Keratinocyte (primary cell): ENCODE measurements around the gene PRLR. TPM values are rescaled to one million over a fixed set of nuclear protein-coding genes. Genes with fewer than 3 reads are reported as not detected.

Experiments used
- DNase-seq: peaks from one replicate; pipeline ENCODE4 v3.0.0-alpha.2; 2011; ENCODE audit warnings: low read depth, missing footprints, low spot score
- FAIRE-seq: peaks from 2 replicates; lab custom pipeline; 2011; peaks lifted over from hg19 to GRCh38; lab: Jason Lieb, UNC
- H2AFZ ChIP-seq: 2 replicates; pipeline ENCODE4 v1.6.0; 2012; ENCODE audit warnings: low read length, control low read depth, inconsistent platforms; ENCODE audit not compliant: control insufficient read depth
- H3K27ac ChIP-seq: 2 replicates; pipeline ENCODE4 v1.5.1; 2011; ENCODE audit warnings: low read length; ENCODE audit not compliant: control insufficient read depth, insufficient read depth
- H3K27me3 ChIP-seq: 3 replicates; pipeline ENCODE4 v1.6.0; 2011; ENCODE audit warnings: low read length; ENCODE audit not compliant: control insufficient read depth, insufficient read depth; ENCODE audit errors: extremely low read depth
- H3K36me3 ChIP-seq, 2 experiments: 2 replicates in 1 of 2; 3 replicates in 1 of 2; pipeline ENCODE4 v1.5.1; 2011; ENCODE audit warnings: low read length in 2 of 2, mild to moderate bottlenecking in 1 of 2; ENCODE audit not compliant: control insufficient read depth in 2 of 2, insufficient read depth in 2 of 2; ENCODE audit errors: extremely low read depth in 1 of 2
- H3K4me1 ChIP-seq: 3 replicates; pipeline ENCODE4 v1.5.1; 2011; ENCODE audit warnings: low read length; ENCODE audit not compliant: control insufficient read depth, insufficient read depth; ENCODE audit errors: extremely low read depth
- H3K4me2 ChIP-seq: 3 replicates; pipeline ENCODE4 v1.6.0; 2011; ENCODE audit warnings: low read depth, low read length; ENCODE audit not compliant: control insufficient read depth, insufficient read depth; ENCODE audit errors: extremely low read depth
- H3K4me3 ChIP-seq, 3 experiments: fragments of 200-600 bp in 1 of 3; sonication (generic) in 1 of 3; 2 replicates in 2 of 3; 3 replicates in 1 of 3; pipeline ENCODE4 v1.5.1; 2011 to 2016; ENCODE audit warnings: low read length in 3 of 3, mild to moderate bottlenecking in 3 of 3, control low read depth in 2 of 3, inconsistent platforms in 1 of 3, low read depth in 1 of 3, mixed read lengths in 1 of 3, mixed run types in 1 of 3, moderate library complexity in 1 of 3; ENCODE audit not compliant: control insufficient read depth in 2 of 3, insufficient read depth in 2 of 3; ENCODE audit errors: extremely low read depth in 1 of 3
- H3K79me2 ChIP-seq: 2 replicates; pipeline ENCODE4 v1.6.0; 2012; ENCODE audit warnings: low read length; ENCODE audit not compliant: control insufficient read depth, insufficient read depth
- H3K9ac ChIP-seq: 3 replicates; pipeline ENCODE4 v1.6.0; 2011; ENCODE audit warnings: low read length; ENCODE audit not compliant: control insufficient read depth, insufficient read depth; ENCODE audit errors: extremely low read depth
- H3K9me1 ChIP-seq: 3 replicates; pipeline ENCODE4 v1.6.0; 2011; ENCODE audit warnings: low read length; ENCODE audit not compliant: control insufficient read depth, insufficient read depth; ENCODE audit errors: extremely low read depth
- H3K9me3 ChIP-seq: 2 replicates; pipeline ENCODE4 v1.5.1; 2012; ENCODE audit warnings: low read depth, low read length; ENCODE audit not compliant: control insufficient read depth
- H4K20me1 ChIP-seq: 3 replicates; pipeline ENCODE4 v1.6.0; 2011; ENCODE audit warnings: low read length; ENCODE audit not compliant: control insufficient read depth, insufficient read depth; ENCODE audit errors: extremely low read depth
- EZH2 ChIP-seq: IDR thresholded peaks from one replicate; pipeline ENCODE4 v1.6.1; 2012; ENCODE audit warnings: inconsistent platforms, mild to moderate bottlenecking, low read length, moderate library complexity
- dilution Hi-C: fragments of 300-500 bp; cut with MboI; formaldehyde crosslinking; loops from one replicate; pipeline ENCODE4 v1.7.0; 2020; ENCODE audit warnings: low sequenced_read_pairs; ENCODE audit not compliant: extremely low pct_ligation_motif_present
- polyA plus RNA-seq, 5 experiments: library from polyadenylated mRNA; depleted of rRNA in 3 of 5; stranded (reverse) in 3 of 5; stranded (forward) in 1 of 5; unstranded in 1 of 5; fragments of >200 nt; gene quantifications; 1 replicate in 1 of 5; 2 replicates in 3 of 5; 3 replicates in 1 of 5; pipeline versions ENCODE4 v1.2.1 to v1.2.3, GENCODE V29; 2011 to 2012; ENCODE audit warnings: missing spikeins in 2 of 5, low read depth in 1 of 5, low replicate concordance in 1 of 5
- TF ChIP-seq, protein P1 (sequence below), 3 experiments: IDR thresholded peaks in 1 of 3; conservative IDR thresholded peaks in 1 of 3; optimal IDR thresholded peaks in 1 of 3; 2 replicates in 2 of 3; 3 replicates in 1 of 3; pipeline versions ENCODE3 to v1.5.1; 2011; ENCODE audit warnings: low read length in 3 of 3, mild to moderate bottlenecking in 3 of 3, moderate library complexity in 2 of 3, control low read depth in 1 of 3, inconsistent platforms in 1 of 3; ENCODE audit not compliant: insufficient read depth in 2 of 3; ENCODE audit errors: extremely low read depth in 1 of 3

PRLR gene
- polyA plus RNA-seq, 1 donor (not counting 4 experiments of a cell fraction or from before 2014, with no cell fraction given) = 0.04 TPM

DNA sequence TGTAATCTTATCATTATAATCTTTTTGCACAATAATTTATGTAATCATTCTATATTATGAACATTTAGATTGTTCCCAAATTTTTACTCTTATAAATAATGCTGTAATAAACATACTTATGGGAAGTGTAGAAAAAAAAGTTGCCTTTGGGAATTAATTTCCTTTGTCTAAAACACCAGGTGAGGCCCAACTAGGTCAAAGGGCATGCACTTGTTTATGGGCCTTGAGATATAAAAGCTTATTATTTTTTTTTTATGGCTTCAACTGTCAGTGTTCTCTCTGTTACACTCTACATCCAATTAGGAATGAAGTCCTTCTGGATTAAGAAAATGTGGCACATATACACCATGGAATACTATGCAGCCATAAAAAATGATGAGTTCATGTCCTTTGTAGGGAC is 6.5 kb upstream of the PRLR start:
- H3K4me3 ChIP-seq = no peak overlapping the region
- no peaks in the 10 kb centered on the region for H3K27me3 ChIP-seq
- H3K27ac ChIP-seq = no peak overlapping the region
- no peaks in the 10 kb centered on the region for H3K9me3 ChIP-seq
- H3K4me2 ChIP-seq = no peak overlapping the region
- no peaks in the 10 kb centered on the region for H3K36me3 ChIP-seq
- no peaks in the 10 kb centered on the region for H3K4me1 ChIP-seq
- dilution Hi-C loops = no loop called here
- TF ChIP-seq EZH2 = no peak
- TF ChIP-seq, protein P1, sequence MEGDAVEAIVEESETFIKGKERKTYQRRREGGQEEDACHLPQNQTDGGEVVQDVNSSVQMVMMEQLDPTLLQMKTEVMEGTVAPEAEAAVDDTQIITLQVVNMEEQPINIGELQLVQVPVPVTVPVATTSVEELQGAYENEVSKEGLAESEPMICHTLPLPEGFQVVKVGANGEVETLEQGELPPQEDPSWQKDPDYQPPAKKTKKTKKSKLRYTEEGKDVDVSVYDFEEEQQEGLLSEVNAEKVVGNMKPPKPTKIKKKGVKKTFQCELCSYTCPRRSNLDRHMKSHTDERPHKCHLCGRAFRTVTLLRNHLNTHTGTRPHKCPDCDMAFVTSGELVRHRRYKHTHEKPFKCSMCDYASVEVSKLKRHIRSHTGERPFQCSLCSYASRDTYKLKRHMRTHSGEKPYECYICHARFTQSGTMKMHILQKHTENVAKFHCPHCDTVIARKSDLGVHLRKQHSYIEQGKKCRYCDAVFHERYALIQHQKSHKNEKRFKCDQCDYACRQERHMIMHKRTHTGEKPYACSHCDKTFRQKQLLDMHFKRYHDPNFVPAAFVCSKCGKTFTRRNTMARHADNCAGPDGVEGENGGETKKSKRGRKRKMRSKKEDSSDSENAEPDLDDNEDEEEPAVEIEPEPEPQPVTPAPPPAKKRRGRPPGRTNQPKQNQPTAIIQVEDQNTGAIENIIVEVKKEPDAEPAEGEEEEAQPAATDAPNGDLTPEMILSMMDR (optimal IDR thresholded peaks at IDR 0.05 in 1 of 3, IDR thresholded peaks at IDR 0.05 in 1 of 3, conservative IDR thresholded peaks at IDR 0.05 in 1 of 3; ENCODE audit: extremely low read depth in 1 of 3, insufficient read depth in 2 of 3, low read length in 3 of 3) = no peak
- FAIRE-seq = no peak
- no peaks in the 10 kb centered on the region for H3K79me2 ChIP-seq
- H3K9me1 ChIP-seq = no peaks in the 10 kb centered on the region
- DNase-seq = no peak
- H4K20me1 ChIP-seq = no peaks in the 10 kb centered on the region
- no peak overlapping the region for H3K9ac ChIP-seq
- H2AFZ ChIP-seq = no peak overlapping the region

DNA sequence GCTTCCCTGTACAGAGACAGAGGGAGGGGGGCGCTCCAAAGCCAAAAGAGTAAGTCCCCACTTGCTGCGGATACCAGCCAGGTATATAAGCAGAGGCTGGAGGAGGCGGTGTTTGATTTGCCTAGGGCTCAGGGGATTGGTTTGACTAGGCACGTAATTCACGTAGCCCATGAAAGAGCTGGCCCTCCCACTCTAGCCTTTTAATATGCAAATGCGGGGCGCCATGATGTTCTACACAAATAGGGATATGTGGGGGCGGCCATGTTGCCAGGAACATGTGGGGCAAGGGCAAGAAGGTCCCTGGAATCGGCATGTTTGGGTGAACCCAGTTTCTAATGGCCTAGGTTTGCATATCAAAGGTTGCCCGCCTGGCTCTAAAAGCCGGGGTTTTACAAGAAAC is 3.3 kb upstream of the PRLR start:
- Histone ChIP-seq H3K9ac (no peak overlapping the region), H3K4me1 (peaks cover 10% of the 10 kb centered on the region), H3K79me2 (no peaks in the 10 kb centered on the region), H3K4me3 (no peak overlapping the region), H3K9me3 (no peaks in the 10 kb centered on the region), H3K27ac (no peak overlapping the region), H3K27me3 (peaks cover 19% of the 10 kb centered on the region), H3K4me2 (no peak overlapping the region), H3K36me3 (no peaks in the 10 kb centered on the region), H3K9me1 (no peaks in the 10 kb centered on the region), H4K20me1 (no peaks in the 10 kb centered on the region), H2AFZ (no peak overlapping the region)
- dilution Hi-C loops = no loop called here
- TF ChIP-seq, protein P1 (optimal IDR thresholded peaks at IDR 0.05 in 1 of 3, IDR thresholded peaks at IDR 0.05 in 1 of 3, conservative IDR thresholded peaks at IDR 0.05 in 1 of 3; ENCODE audit: extremely low read depth in 1 of 3, insufficient read depth in 2 of 3, low read length in 3 of 3) = no peak
- TF ChIP-seq EZH2 = no peak
- DNase-seq (no peak), FAIRE-seq (no peak)
